Left colon (tissue), 2 donors: ENCODE results near the gene ZC3H15. TPM values are rescaled to one million over a fixed set of nuclear protein-coding genes. Genes with fewer than 3 reads are reported as not detected.

ENCODE experiments used
- ATAC-seq: fragments of 200-7000 bp; cut with Tn5 transposase; one replicate; pipeline ENCODE4 v1.9.1; 2020; ENCODE audit warnings: mild to moderate bottlenecking, moderate library complexity
- DNase-seq, 2 donors: peaks; one replicate each; pipeline ENCODE4 v3.0.0-alpha.2; 2020
- intact Hi-C, 2 donors: fragments of 100-400 bp; cut with DNase I in 1 of 2; cut with micrococcal nuclease in 1 of 2; formaldehyde crosslinking; loops; one replicate each; pipeline versions ENCODE4 v1.11.2 to v1.14.0; 2022; cut with DNase I, micrococcal nuclease
- total RNA-seq, 2 donors: library from RNA; stranded (reverse); fragmentation: NEBNext Ultra II Directional; extraction: Animal tissue kit (Norgen Biotek cat#: 25700); gene quantifications; one replicate each; pipeline ENCODE4 v1.2.1, GENCODE V29; 2021
- donor health status: DM: no; HTN: no; CAD: no.
- donor health status: DM: yes; HTN: yes; CAD: no.

Gene ZC3H15
- total RNA-seq, 2 donors from 2014 or later, result 46.6 to 48.5 TPM

DNA sequence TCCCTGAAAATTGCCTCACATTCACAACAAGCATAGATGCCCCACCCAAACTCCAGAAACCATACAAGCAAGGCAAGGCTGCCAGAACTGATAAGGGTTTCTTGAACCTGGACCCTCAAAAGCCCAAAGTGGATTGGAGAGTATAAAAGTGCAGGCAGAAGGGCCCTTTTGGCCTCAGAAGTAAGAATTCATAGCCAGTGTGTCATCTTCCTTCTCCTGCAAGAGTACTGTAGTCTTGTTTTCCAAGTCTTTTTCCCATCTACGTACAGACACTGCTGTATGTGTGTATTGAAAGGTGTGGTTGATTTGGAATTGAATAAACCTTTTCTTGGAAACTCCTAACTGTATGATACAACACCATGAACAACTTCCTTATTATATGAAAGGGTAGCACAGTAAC lies 46.8 kb downstream of the ZC3H15 start:
- DNase-seq (no peak), ATAC-seq (peak; percentile 87)
- intact Hi-C loops, result no loop called here

GRCh38 chr2:186533717-186534116 lies 47.7 kb downstream of the ZC3H15 start:
- DNase-seq (no peak), ATAC-seq (peak; percentile 42)
- intact Hi-C loops, result no loop called here

GRCh38 chr2:186534406-186534805 lies 48.3 kb downstream of the ZC3H15 start:
- no peak for DNase-seq
- intact Hi-C loops, result no loop called here
- ATAC-seq, result no peak

- no peak for ATAC-seq
- intact Hi-C loops, result no loop called here
- no peak for DNase-seq
Measured at GRCh38 chr2:186535861-186536260, 49.8 kb downstream of the ZC3H15 start.

DNA sequence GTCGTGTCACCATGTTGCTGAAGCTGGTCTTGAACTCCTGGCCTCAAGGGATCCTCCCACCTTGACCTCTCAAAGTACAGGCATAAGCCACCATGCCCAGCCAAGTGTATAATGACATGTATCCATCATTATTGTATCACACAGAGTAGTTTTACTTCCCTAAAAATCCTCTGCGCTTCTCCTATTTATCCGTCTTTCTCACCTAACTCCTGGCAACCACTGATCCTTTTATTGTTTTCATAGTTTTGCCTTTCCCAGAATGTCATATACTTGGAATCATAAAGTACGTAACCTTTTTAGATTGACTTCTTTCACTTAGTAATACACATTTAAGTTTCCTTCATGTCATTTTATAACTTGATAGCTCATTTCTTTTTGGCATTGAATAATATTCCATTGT lies 51.0 kb downstream of the ZC3H15 start:
- intact Hi-C loops, result no loop called here
- ATAC-seq (peak; percentile 53), DNase-seq (no peak)

DNA sequence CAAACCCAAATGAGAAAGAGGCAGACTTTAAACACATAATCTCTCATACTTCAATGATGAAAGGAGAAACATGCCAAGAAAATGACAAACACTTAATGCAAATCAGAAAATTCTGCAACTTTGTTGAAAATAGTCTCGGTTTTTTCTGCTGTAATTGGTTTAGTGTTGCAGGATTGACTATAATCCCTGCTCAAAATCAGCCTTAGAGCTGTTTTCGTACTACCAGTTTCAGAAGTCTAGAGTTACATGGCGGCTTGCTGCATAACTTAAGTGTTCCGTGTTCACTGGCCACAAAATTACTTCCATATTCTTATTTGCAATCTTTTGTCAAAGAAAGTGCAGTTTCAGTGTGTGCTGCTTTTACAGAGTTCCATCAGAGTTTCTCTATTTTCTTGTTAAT lies 54.9 kb downstream of the ZC3H15 start:
- DNase-seq, result no peak
- intact Hi-C loops, result no loop called here
- ATAC-seq, result no peak

DNA sequence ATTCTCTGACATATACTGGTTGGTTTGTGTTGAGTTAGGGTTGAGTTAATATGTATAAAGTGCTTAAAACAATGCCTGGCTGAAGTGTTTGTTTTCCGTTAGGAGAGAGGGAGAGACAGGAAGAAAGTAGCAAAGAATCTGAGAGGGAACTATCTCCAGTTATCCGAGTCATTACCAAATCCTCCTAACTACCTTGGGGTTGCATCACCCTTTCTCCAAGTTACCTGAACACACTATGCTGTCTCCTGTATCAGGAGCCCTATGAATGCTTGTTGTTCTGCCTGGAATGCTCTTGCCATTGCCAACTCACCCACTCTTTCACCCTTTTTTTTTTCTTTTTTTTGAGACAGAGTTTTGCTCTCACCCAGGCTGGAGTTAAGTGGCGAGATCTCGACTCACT lies 55.9 kb downstream of the ZC3H15 start:
- no peak for DNase-seq
- ATAC-seq, result no peak
- intact Hi-C loops, result no loop called here

DNA sequence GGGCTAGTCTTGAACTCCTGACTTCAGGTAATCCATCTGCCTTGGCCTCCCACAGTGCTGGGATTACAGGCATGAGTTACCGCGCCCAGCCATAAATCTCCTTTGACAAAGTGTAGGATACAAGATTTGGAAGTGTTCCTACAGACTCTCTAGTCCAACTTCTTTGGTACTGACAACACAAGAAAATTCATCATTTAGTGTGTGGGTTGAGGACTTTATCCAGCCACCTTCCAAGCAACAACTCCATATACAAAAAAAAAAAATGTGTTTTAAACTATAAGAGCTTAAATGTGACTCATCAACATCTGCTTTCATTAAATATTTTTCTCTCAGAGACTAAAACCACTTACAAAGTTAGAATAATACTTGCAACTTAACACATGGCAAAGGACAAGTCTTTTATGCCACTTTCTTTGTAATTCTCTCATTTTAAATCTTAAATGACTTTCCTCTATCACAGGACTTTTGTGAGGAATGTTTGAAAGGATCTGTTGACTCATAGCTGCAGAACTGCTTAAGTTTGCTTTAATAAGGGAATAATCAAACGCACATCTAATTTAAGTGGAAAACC lies 57.6 kb downstream of the ZC3H15 start:
- intact Hi-C loops, result no loop called here
- peak in 1 of 2 donors; percentile 14 for DNase-seq

DNA sequence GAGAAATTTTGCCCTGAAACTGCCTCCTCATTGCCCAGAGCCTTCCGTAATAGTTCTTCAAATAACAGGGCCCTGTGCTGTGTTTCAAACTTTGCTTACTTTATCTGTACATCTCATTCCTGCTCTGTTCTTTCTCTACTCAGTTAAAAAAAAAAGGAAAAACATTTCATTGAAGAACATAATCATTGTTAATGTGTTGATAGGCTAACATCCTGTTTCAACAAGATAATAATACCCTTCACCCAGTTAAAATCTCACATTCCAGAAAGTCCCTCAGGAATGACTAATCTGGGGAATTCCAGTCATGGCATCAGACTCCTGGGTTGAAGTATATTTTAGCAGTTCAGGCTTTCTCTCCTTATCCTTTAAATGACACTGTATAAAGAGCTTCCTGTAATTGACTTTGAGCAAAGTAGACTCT lies 58.2 kb downstream of the ZC3H15 start:
- ATAC-seq, result peak; percentile 70
- no peak for DNase-seq
- intact Hi-C loops, result no loop called here

More for the DNA sequence above, 57.6 kb downstream of the ZC3H15 start:
- ATAC-seq, result peak; percentile 44

DNA sequence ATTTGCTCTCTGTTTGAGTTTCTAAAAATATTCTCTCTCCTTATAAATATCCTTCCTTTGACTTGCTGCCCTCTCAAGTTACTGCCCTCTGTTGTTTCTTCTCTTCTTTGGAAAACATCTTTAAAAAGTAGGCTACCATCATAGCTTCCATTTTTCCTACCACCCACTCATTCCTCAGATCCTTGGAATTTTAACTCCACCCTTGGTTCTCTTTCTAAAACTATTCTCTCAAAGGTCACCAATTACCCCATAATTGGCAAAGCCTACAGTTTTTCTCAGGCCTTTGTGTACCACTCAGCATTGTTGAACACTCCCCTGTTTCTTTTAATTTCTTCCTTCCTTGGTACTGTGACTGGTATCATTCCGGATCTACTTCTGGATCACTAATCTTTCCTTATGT lies 60.8 kb downstream of the ZC3H15 start:
- no peak for ATAC-seq
- DNase-seq, result no peak
- intact Hi-C loops, result no loop called here

DNA sequence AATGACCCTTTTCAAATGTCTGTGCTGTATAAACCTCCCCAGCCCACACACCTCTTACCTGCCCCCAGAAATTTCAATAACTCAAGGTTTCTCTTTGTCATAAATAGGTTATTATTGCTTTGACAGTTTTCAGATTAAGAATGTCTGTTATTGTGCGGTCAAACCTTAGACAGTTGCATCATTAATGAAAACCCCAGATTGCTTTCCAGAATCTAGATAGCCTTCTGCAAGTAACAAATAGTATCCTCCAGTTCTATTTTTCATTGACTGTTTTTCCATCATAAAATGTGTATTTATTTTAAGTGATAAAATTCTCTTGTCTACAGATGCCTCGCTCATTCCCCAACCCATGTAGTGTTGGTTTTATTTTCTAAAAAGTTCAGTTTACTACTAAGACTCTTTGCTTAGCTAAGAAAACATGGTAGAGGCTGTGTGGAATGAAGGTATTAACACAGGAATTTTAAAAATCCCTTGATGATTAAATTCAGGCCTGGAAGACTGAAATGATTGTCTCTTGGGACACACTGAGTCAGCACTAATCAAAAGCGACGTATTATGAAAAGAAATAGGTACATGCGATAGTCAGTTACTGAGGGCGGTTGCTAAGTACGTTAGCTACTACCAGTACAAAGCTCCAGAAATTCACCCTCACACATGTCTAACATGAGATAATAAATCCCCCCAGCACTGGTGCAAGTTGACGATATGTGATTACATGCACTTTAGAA lies 65.4 kb downstream of the ZC3H15 start:
- DNase-seq, result no peak
- intact Hi-C loops, result no loop called here
- no peak for ATAC-seq

DNA sequence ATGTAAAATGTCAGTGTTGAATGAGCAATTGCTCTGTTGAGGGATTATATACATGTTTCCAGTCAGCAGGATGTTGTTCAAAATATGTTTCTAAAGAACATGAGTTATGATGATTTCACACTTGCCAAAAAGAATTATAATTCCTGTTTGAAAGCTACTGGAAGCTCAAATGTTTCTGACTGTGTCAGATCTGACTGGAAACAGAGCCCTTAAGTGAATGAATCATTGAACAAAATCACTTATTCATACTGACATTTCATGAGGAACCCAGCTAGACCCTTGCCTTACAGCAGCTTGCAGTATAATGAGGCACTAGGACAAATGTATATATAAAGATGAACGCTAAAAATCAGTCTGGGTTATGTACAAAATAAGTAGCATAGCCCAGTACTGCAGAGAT lies 68.4 kb downstream of the ZC3H15 start:
- ATAC-seq, result no peak
- intact Hi-C loops, result no loop called here
- DNase-seq, result no peak

DNA sequence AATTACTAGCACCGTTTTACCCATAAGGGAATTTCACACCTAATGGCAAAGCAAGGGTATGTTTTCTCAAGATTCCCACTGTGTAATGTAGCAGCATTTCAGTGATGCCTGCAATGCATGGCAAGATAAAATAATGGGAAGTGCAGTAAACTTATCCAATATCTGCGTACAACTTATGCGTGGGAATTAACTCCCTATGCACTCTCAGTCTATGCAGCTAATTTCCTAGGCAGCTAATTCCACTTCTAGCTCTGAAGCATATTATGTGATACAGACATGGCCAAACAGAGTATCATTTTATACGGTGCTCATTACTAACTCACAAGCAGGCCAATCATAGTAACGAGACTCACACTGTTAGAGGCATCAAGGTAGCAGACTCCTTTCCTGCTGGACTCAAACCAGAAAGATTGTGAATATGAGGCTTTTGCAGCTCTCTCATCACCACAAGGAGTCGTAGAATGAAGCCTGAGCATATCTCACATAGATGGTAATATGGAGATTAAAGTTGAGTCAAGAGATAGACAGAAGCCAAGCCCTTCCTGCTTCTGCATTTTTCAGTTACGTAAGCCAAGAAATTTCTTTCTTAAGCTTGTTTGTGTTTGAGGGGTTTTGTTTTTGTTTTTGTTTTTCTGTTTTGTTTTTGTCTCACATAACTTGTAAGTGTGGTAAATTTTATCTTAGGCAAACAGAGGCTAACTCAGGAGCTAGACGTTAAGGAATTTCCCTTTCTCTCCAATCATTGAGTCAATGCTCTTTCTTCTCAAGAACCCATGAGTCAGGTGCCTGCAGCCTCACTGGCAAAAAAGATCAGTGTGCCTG lies 69.0 kb downstream of the ZC3H15 start:
- ATAC-seq, result no peak
- intact Hi-C loops, result no loop called here
- DNase-seq, result no peak

GRCh38 chr2:186558512-186559276 lies 72.6 kb downstream of the ZC3H15 start:
- intact Hi-C loops, result no loop called here
- no peak for DNase-seq
- no peak for ATAC-seq

Other genes with a start within 250 kb of the ZC3H15 start
- gene ITGAV, start 103.8 kb downstream of the ZC3H15 start, total RNA-seq, result 10 to 100 TPM; 39.6 to 50.8 TPM
- 1 to 10 TPM in 1 of 2 donors, under 1 TPM in 1; 0.85 to 2.7 TPM for gene FAM171B, start 207.8 kb downstream of the ZC3H15 start, total RNA-seq